ENCODE data around the gene CHST6.
A peak's percentile ranks its signal among the peaks of the same experiment; 100 is the strongest.

Gene CHST6

DNA sequence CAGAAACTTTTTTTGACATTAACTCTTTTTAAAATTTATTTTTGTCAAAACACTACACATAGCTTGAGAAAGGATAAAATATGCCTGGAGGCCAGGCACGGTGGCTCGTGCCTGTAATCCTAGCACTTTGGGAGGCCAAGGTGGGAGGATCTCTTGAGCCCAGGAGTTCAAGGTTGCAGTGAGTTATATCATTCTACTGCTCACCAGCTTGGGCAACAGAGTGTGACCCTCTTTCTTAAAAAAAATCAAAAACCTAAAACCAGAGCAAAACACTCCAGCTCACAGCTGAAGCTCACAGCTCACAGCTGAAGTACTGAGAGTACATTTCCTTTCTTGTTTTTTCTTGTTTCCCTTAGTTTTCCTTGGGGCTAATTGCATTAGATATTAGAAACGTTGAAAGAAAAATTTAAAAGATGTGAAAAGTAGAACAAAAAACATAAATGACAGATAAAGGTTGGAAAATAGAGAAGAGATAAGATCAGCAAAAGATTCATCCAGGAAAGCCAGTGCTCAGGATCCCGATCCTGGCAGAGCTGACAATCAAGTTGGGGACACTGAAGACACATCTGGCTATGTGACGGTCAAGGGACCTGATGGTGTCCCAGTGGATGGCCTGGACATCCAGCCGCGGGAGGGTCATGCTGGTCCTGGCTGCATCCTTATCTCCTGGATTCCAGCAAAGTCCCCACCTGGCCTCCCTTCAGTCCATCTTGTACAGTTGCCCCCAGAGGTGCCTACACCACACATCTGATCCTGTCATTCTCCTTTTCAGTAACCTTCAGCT lies 9.8 kb downstream of the CHST6 start:
- H3K27ac ChIP-seq: no peak overlapping the region
- TF ChIP-seq, protein P1, sequence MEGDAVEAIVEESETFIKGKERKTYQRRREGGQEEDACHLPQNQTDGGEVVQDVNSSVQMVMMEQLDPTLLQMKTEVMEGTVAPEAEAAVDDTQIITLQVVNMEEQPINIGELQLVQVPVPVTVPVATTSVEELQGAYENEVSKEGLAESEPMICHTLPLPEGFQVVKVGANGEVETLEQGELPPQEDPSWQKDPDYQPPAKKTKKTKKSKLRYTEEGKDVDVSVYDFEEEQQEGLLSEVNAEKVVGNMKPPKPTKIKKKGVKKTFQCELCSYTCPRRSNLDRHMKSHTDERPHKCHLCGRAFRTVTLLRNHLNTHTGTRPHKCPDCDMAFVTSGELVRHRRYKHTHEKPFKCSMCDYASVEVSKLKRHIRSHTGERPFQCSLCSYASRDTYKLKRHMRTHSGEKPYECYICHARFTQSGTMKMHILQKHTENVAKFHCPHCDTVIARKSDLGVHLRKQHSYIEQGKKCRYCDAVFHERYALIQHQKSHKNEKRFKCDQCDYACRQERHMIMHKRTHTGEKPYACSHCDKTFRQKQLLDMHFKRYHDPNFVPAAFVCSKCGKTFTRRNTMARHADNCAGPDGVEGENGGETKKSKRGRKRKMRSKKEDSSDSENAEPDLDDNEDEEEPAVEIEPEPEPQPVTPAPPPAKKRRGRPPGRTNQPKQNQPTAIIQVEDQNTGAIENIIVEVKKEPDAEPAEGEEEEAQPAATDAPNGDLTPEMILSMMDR (conservative IDR thresholded peaks at IDR 0.05): no peak

DNA sequence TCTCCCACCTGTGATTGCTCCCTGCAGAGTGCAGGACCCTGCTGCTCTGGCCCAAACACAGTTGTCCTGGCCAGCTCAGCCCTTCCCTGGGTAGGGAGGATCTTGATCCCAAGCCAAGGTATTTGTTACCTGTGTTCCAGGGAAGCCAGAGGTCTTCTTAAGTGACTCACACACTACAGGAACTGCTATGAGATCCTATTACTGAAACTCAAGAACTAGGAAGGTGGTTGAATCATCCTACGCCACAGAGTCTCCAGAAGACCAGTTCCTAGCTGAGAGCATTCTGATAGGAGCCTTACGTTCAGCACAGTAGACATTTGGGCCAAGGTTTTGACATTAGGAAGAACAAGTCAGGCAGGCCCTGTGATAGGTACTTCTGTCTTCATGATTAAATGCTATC lies 12.0 kb downstream of the CHST6 start:
- TF ChIP-seq, protein P1 (conservative IDR thresholded peaks at IDR 0.05): no peak
- no peak overlapping the region for H3K27ac ChIP-seq

DNA sequence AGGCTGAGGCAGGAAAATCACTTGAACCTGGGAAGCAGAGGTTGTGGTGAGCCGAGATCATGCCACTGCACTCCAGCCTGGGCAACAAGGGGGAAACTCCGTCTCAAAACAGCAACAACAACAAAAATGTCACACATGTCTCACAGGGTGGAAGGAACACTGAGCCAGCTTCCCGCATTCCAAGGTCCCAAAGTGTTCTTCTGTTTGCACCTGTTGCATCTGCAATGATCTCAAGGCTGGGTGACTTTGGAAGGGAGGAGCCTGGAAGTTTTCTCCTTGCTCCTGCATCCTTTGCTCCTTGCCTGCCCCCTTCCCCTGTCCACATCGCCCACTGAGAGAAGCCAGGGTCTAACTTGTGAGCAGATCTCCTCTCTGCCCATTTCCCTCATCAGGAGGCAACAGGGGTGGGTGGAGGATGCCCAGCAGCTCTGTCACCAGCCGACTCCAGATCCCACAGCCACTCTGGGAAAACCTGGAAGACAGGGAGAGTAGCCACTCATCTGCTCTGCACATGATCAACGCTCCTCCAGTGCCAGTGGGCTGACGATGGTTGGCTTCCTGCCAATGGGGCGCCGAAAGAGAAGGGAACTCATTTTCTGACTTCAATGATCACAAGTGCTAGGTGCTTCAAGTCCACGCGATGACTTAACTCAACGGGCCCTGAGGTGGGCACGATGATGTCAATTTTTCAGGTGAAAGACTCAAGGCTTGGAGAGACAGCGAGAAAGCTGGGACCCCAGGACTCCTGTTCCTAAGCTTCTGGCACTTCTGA lies 12.6 kb downstream of the CHST6 start:
- TF ChIP-seq, protein P1 (conservative IDR thresholded peaks at IDR 0.05): no peak
- no peak overlapping the region for H3K27ac ChIP-seq

DNA sequence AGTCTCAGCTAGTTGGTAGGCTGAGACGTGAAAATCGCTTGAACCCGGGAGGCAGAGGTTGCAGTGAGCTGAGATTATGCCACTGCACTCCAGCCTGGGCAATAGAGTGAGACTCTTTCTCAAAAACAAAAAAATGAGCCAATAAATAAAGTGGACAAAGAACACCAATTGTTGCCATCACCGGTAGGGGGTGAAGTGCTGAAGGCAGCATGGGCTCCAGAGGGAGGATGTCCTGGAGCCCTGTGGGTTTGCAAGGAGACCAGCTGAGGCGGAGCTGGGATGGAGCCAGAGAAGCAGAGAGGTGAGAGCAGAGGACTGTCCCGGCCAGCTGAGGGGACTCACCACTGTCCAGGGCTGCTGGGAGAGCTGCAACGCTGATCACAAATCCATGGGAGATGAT lies 13.8 kb downstream of the CHST6 start:
- TF ChIP-seq, protein P1 (conservative IDR thresholded peaks at IDR 0.05): peak; percentile 12; the same call in 1 of the 2 replicates
- H3K27ac ChIP-seq: no peak overlapping the region

DNA sequence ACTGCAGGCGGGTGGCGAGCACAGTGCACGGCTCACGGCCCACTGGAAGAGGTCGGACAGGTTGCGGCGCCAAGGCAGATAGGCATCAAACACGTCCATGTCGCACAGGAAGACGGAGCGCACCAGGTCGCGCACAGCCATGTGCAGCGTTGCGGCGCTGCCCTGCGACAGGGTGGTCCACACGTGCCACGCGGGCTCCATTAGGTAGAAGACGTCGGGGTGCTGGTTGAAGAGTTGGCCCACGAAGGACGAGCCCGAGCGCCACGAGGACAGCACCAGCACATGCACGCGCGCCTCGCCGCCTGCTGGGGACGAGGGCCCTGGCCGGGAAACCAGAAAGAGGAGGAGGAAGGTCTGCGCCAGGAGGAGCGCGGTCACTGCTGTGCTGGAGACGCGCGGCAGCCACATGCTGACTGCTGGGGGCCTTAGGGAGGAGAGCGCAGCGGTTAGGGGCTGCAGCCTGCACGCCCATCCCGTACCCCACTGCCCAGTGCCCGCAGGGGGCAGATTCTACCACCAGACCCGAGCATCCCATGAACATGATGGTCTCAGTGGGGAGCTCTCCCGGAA lies 15.7 kb downstream of the CHST6 start:
- H3K27ac ChIP-seq: no peak overlapping the region
- TF ChIP-seq, protein P1 (conservative IDR thresholded peaks at IDR 0.05): no peak

DNA sequence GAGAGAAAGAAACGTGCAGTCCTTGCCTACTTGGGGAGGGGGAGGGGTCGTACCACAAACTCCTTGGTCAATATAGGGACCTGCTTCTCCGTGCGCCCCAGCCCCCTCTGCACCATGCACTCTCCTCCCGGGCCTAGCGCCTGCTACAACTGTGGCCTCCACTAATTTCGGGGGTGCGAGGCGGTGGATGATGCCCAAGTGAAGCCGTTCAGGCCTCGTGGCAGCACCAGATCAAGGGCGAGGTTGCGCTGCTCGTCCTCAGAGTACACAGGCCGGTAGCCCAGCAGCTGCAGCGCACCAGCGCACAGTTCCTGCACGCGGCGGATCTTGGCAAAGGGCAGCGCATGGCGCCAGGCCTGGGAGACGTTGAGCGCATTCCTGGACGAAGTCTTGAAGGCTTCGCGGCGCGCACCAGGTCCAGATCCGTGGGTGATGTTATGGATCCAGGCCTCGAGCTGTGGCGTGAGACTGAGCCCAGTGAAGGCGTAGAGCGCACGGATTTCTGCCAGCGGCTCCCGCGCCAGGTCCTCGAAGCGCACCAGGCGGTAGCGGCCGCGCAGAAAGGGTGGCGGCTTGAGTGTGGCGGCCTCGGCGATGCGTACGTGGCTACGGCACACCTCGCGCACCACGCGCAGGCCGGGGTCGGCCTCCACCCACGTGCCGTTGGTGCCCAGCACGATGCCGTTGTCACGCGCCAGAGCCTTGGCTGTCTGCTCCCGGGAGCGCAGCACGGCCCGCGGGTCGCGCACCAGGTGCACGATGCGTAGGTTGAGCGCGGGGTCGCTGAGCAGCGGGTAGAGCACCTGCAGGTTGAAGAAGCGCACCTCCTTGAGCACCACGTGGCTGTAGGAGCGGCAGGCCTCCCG lies 16.5 kb downstream of the CHST6 start:
- TF ChIP-seq, protein P1 (conservative IDR thresholded peaks at IDR 0.05): no peak
- H3K27ac ChIP-seq: no peak overlapping the region

All from VCaP (cell line).